Erythroblast (primary cell): Measurements from ENCODE around the gene AKAP8L.
"Not testable (repeated sequence)": the region's sequence is repeated elsewhere in the genome, so short reads cannot be mapped to it uniquely, and the experiment has no call there.

ENCODE experiments used
- DNase-seq, 2 experiments: peaks; one replicate each; lab custom pipeline; 2025; lab: John Stamatoyannopoulos, UW
- GATA1 ChIP-seq: IDR thresholded peaks from 2 replicates; pipeline ENCODE4 v1.6.1; 2011; ENCODE audit warnings: low read depth, mild to moderate bottlenecking, control low read depth, low read length, moderate library complexity
- POLR2A ChIP-seq: IDR thresholded peaks from 2 replicates; pipeline ENCODE4 v1.6.1; 2011; ENCODE audit warnings: mild to moderate bottlenecking, low read length

Gene AKAP8L

DNA sequence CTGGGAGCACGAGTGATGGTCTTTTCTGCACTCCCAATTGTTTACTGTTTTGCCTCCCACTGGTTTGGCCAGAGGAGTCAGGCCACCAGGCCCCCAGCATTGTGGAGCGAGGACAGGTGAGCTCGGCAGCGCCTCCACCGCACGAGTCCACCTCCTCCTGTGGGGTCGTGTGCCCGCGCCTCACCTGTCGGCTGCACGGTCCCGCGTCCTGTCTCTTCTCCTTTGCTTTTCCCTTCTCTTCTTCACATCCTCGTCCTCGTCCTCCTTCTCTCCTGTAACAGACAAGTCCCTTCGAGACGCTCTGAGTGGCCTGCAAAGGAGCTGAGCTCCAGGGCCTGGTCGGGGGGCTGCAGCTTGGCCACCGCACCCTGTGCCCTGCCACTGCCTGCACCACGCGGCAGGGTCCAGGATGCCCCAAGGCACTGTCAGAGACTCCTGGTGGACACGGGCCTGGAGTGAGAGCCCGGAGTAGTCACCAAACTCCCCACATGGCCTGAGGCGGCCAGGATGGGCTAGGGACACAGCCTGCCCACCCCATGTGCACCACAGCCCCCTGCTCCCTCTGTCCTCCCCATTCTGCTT is 50.6 kb downstream of the AKAP8L start:
- DNase-seq: no peak
- no peak for TF ChIP-seq GATA1
- TF ChIP-seq POLR2A: no peak

DNA sequence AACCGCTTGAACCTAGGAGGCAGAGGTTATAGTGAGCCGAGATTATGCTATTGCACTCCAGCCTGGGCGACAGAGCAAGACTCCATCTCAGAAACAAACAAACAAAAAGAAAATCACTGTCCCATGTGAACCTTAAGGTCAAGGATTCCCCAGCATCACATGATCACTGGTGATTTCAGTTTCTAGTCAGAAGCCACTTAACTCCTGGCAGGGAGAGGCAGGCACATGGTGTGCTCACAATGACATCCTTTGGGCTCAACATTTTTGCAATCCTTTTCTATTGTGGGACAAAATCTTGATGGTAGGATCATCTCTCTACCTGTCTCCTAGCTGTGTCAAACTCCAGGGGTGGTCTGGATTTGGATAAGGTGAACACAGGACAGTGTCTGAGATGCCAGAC is 51.3 kb downstream of the AKAP8L start:
- no peak for DNase-seq
- no peak for TF ChIP-seq GATA1
- TF ChIP-seq POLR2A: no peak

- no peak for TF ChIP-seq POLR2A
- no peak for TF ChIP-seq GATA1
- peak; percentile 13 to 22 for DNase-seq
Observed at GRCh38 chr19:15365264-15365663, 53.5 kb downstream of the AKAP8L start.

- peak; percentile 65 to 85 for DNase-seq
Observed at GRCh38 chr19:15363791-15364190, 55.0 kb downstream of the AKAP8L start.

- not testable (repeated sequence) for DNase-seq
Observed at GRCh38 chr19:15363048-15363447, 55.7 kb downstream of the AKAP8L start.

GRCh38 chr19:15360015-15360414 is 58.8 kb downstream of the AKAP8L start:
- not testable (repeated sequence) for DNase-seq

- peak in 1 of 2 experiments; percentile 40 for DNase-seq
Observed at GRCh38 chr19:15358918-15359317, 59.9 kb downstream of the AKAP8L start.

GRCh38 chr19:15357906-15358305 is 60.9 kb downstream of the AKAP8L start:
- TF ChIP-seq POLR2A (no peak), GATA1 (no peak)
- DNase-seq: no peak

More at GRCh38 chr19:15358918-15359317, 59.9 kb downstream of the AKAP8L start:
- TF ChIP-seq POLR2A: no peak
- TF ChIP-seq GATA1: no peak

DNA sequence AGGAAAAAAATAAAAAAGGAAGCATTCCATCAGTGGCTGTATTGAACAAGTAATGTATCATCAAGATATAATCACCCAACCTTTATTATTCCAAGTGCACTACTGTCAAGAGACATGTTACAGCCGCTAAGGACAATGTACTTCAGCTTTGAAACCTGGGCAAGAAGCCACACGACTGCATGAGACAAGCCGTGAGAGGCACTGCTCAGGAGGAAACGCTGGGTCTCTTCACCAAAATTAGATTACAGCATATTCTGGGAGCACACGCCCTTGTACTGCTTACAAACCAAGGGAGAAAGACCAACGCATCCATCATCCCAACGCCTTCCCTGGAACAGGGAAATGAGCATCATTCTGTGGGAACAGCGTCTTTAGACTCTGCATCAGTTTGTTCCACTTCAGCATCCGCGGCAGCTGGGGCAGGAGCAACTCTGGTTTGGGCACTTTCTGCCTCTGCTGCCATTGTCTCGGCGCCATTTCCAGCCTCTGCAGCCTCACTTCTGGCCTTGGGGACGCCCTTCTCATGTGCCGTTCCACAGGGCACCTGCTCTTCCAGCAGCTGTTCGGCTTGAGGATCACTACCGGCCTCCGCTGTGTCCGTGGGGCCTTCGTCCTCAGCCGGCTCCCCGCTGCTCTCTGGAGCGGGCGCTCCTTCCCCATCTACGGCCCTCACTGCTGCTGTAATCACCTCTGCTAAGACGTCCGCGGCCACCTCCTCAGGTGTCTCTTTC is 64.1 kb downstream of the AKAP8L start:
- no peak for DNase-seq
- TF ChIP-seq POLR2A: peak; percentile 24
- no peak for TF ChIP-seq GATA1

DNA sequence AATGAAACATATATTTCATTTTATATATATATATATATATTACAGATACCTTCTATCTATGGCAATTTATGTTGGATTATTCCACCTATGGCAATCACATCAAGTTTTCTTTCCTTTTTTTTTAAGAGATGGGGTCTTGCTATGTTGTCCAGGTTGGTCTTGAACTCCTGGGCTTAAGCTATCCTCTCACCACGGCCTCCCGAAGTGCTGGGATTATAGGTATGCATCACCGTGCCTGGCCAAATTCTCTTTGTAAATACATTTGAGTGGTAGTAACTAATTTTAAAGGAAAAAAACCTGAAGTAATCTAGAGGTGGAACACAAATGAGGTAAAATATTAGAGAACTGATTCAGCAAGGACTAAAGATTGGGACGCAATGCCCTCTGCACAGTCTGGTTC is 64.9 kb downstream of the AKAP8L start:
- TF ChIP-seq GATA1: no peak
- no peak for TF ChIP-seq POLR2A
- no peak for DNase-seq

- DNase-seq: not testable (repeated sequence)
Observed at GRCh38 chr19:15352535-15352934, 66.3 kb downstream of the AKAP8L start.

- not testable (repeated sequence) for DNase-seq
Observed at GRCh38 chr19:15341328-15341727, 77.5 kb downstream of the AKAP8L start.

DNA sequence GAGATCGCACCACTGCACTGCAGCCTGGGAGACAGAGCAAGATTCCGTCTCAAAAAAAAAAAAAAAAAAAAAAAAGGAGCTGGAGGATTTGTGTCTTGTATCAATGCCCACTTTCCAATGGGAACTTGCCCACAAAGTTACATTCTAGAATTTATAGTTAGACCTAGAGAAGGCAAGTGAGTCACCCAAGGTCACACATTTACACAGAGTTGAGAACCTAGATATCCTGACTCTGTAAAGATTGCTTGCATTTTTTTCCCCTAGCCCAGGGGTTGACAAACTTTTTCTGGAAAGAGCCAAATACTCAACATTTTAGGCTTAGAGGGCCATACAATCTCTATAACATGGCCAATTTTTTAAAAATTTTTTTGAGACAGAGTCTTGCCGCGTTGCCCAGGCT is 78.7 kb downstream of the AKAP8L start:
- no peak for DNase-seq

DNA sequence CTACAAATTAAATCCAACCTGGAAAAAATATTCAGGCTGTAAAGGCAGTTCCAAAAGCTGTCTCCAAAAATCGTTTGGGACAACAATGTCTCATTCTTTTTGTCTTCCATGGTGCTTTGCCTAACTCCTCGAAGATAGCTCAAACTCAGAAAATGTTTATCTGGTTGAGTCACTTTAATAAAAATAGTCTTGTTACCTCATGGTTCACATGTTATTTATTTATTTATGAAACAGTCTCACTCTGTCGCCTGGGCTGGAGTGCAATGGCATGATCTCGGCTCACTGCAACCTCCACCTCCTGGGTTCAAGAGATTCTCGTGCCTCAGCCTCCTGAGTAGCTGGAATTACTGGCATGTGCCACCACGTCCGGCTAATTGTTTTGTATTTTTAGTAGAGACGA is 81.6 kb downstream of the AKAP8L start:
- DNase-seq: no peak

More for the DNA sequence above, 78.7 kb downstream of the AKAP8L start:
- TF ChIP-seq POLR2A: no peak
- no peak for TF ChIP-seq GATA1

GRCh38 chr19:15335992-15336391 is 82.8 kb downstream of the AKAP8L start:
- DNase-seq: not testable (repeated sequence)

More for the DNA sequence above, 81.6 kb downstream of the AKAP8L start:
- TF ChIP-seq GATA1 (no peak), POLR2A (no peak)

GRCh38 chr19:15332311-15332996 is 86.3 kb downstream of the AKAP8L start, which contains the start of gene BRD4:
Gene BRD4 (minus strand): TSS chr19:15332539. CDS start chr19:15273099, 59,440 bp downstream.
- DNase-seq: peak; percentile 81 to 91

More at GRCh38 chr19:15332311-15332996, 86.3 kb downstream of the AKAP8L start, which contains the start of gene BRD4:
- no peak for TF ChIP-seq GATA1
- peak; percentile 13 for TF ChIP-seq POLR2A
